Adrenal gland (tissue), 19 donors: Measurements from ENCODE around the gene SLC26A8. TPM values are rescaled to one million over a fixed set of nuclear protein-coding genes. Genes with fewer than 3 reads are reported as not detected.

ENCODE experiments used
- DNase-seq, 7 donors: peaks; one replicate each; pipeline ENCODE4 v3.0.0-alpha.2; 2019 to 2020
- H3K27ac ChIP-seq, 5 donors: fragments of 200-600 bp; sonication (generic) in 4 of 5; 1 replicate in 3 of 5; 2 replicates in 2 of 5; pipeline versions ENCODE4 v1.5.1 to v1.8.0; 2016 to 2020; ENCODE audit warnings: mild to moderate bottlenecking in 1 of 5
- H3K27me3 ChIP-seq: fragments of 200-600 bp; 2 replicates; pipeline ENCODE4 v1.8.0; 2021
- H3K36me3 ChIP-seq, 2 donors: fragments of 200-600 bp; replicated peaks in 1 of 2; 1 replicate in 1 of 2; 2 replicates in 1 of 2; pipeline versions ENCODE4 v1.5.1 to v1.8.0; 2018 to 2022
- H3K4me1 ChIP-seq, 2 donors: fragments of 200-600 bp; replicated peaks in 1 of 2; 1 replicate in 1 of 2; 2 replicates in 1 of 2; pipeline versions ENCODE4 v1.5.1 to v1.8.0; 2018 to 2021
- H3K4me3 ChIP-seq, 4 donors: fragments of 200-600 bp; sonication (generic) in 3 of 4; one replicate each; pipeline ENCODE4 v1.5.1; 2016 to 2018
- H3K9me3 ChIP-seq, 3 donors: fragments of 200-600 bp; sonication (generic) in 1 of 3; replicated peaks in 1 of 3; 1 replicate in 2 of 3; 2 replicates in 1 of 3; pipeline versions ENCODE4 v1.5.1 to v1.8.0; 2016 to 2021
- POLR2A ChIP-seq, 2 donors: fragments of 450-650 bp; IDR thresholded peaks; one replicate each; pipeline ENCODE4 v1.6.1; 2017; ENCODE audit warnings: antibody characterized with exemption in 2 of 2, mild to moderate bottlenecking in 2 of 2, moderate library complexity in 1 of 2
- WGBS, 4 donors: extraction: QIAGEN DNeasy Blood & Tissue Kit in 2 of 4; methylation state at CpG; one replicate each; pipeline versions ENCODE4 v1.1.5 to v1.1.7; 2013 to 2017; 5-methylcytosine and 5-hydroxymethylcytosine counted together
- intact Hi-C, 2 donors: fragments of 100-400 bp; cut with DNase I; formaldehyde crosslinking; loops; one replicate each; pipeline versions ENCODE4 v1.14.1 to v1.15.0; 2022 to 2023
- long read RNA-seq, 10 donors: library from polyadenylated mRNA in 3 of 10; unstranded in 2 of 10; stranded (forward) in 1 of 10; transcript quantifications; one replicate each; pipeline ENCODE4 v2.0.0 and lab custom pipeline, GENCODE V29; 2021 to 2026
- polyA plus RNA-seq, 3 donors: library from polyadenylated mRNA; stranded (reverse); fragments of 200-250 nt in 2 of 3; fragments of 350-450 nt in 1 of 3; fragmentation: Illumina TruSeq in 1 of 3; extraction: RNeasy Lipid Tissue Mini Kit (QIAGEN cat#74804) in 1 of 3; gene quantifications; one replicate each; pipeline ENCODE4 v1.2.3, GENCODE V29; 2013 to 2014
- total RNA-seq, 9 donors: library from RNA; depleted of rRNA in 4 of 9; stranded (reverse); fragments of >200 nt in 4 of 9; fragments of 120-200 nt in 1 of 9; fragmentation: NEBNext Ultra II Directional in 1 of 9; extraction: Animal tissue kit (Norgen Biotek cat#: 25700) in 1 of 9; gene quantifications; one replicate each; pipeline versions ENCODE4 v1.1.0 to v1.2.4, GENCODE V29; 2013 to 2023
- TF ChIP-seq, protein P1 (sequence below), 6 experiments: fragments of 450-650 bp in 4 of 6; fragments of 200-600 bp in 2 of 6; sonication (generic) in 1 of 6; IDR thresholded peaks; 1 replicate in 5 of 6; 2 replicates in 1 of 6; pipeline versions ENCODE4 v1.5.1 to v1.8.0; 2016 to 2021; ENCODE audit warnings: antibody characterized with exemption in 6 of 6, mild to moderate bottlenecking in 2 of 6, moderate library complexity in 1 of 6
- donor health status: healthy with polysubstance abuse.
- donor health status: Bipolar disorder and iron deficiency.
- donor health status: DM: yes; HTN: yes; CAD: no.
- donor health status: DM: no; HTN: no; CAD: no.
- donor health status: DM: no; HTN: no; CAD: no.
- donor health status: DM: yes; HTN: yes; CAD: no.

The SLC26A8 gene, protein sequence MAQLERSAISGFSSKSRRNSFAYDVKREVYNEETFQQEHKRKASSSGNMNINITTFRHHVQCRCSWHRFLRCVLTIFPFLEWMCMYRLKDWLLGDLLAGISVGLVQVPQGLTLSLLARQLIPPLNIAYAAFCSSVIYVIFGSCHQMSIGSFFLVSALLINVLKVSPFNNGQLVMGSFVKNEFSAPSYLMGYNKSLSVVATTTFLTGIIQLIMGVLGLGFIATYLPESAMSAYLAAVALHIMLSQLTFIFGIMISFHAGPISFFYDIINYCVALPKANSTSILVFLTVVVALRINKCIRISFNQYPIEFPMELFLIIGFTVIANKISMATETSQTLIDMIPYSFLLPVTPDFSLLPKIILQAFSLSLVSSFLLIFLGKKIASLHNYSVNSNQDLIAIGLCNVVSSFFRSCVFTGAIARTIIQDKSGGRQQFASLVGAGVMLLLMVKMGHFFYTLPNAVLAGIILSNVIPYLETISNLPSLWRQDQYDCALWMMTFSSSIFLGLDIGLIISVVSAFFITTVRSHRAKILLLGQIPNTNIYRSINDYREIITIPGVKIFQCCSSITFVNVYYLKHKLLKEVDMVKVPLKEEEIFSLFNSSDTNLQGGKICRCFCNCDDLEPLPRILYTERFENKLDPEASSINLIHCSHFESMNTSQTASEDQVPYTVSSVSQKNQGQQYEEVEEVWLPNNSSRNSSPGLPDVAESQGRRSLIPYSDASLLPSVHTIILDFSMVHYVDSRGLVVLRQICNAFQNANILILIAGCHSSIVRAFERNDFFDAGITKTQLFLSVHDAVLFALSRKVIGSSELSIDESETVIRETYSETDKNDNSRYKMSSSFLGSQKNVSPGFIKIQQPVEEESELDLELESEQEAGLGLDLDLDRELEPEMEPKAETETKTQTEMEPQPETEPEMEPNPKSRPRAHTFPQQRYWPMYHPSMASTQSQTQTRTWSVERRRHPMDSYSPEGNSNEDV
- total RNA-seq, result under 1 TPM in 4 of 9 donors, not detected in 5; 0.10 to 0.54 (median 0.14) TPM
- under 1 TPM; 0.09 to 0.20 (median 0.16) TPM for polyA plus RNA-seq
- long read RNA-seq, donor 1, result 0 reads
- long read RNA-seq, donor 2, result 0 reads
- long read RNA-seq, donor 3, result 0 reads
- long read RNA-seq, donor 4, result 0 reads
- long read RNA-seq, donor 5, partial matches to known transcripts, result 3 of 4 reads
- long read RNA-seq, donor 5, other reads (novel, unspliced or antisense), result 1 of 4 reads
- long read RNA-seq, donor 6, result 0 reads
- long read RNA-seq, donor 7, result 0 reads
- long read RNA-seq, donor 8, result 0 reads
- long read RNA-seq, donor 9, partial matches to known transcripts, result 0 of 6 reads
- long read RNA-seq, donor 9, other reads (novel, unspliced or antisense), result 6 of 6 reads
- long read RNA-seq, donor 10, result 0 reads

GRCh38 chr6:36023996-36024795 is at the start of gene SLC26A8:
SLC26A8 (minus strand) TSS chr6:36024641; CDS start chr6:36019707, 4,934 bp downstream.
- Histone ChIP-seq H3K27me3 (no peaks in the 10 kb centered on the region), H3K27ac (no peak within 1 kb of the TSS), H3K36me3 (no peaks in the 10 kb centered on the region), H3K4me1 (peaks cover 0 to 7% of the 10 kb centered on the region in 2 donors), H3K9me3 (no peaks in the 10 kb centered on the region), H3K4me3 (no peak within 1 kb of the TSS)
- intact Hi-C loops, result loop anchor here (10.0 kb wide), 2 partner anchors 171 to 181 kb away; partner anchors contain the start of gene BRPF3 (in 1 of the 2)
- TF ChIP-seq POLR2A (IDR thresholded peaks at IDR 0.05), result no peak
- TF ChIP-seq, protein P1, sequence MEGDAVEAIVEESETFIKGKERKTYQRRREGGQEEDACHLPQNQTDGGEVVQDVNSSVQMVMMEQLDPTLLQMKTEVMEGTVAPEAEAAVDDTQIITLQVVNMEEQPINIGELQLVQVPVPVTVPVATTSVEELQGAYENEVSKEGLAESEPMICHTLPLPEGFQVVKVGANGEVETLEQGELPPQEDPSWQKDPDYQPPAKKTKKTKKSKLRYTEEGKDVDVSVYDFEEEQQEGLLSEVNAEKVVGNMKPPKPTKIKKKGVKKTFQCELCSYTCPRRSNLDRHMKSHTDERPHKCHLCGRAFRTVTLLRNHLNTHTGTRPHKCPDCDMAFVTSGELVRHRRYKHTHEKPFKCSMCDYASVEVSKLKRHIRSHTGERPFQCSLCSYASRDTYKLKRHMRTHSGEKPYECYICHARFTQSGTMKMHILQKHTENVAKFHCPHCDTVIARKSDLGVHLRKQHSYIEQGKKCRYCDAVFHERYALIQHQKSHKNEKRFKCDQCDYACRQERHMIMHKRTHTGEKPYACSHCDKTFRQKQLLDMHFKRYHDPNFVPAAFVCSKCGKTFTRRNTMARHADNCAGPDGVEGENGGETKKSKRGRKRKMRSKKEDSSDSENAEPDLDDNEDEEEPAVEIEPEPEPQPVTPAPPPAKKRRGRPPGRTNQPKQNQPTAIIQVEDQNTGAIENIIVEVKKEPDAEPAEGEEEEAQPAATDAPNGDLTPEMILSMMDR (IDR thresholded peaks at IDR 0.05), result no peak
- WGBS, 4 donors, result 25 to 53% (median 29%) methylated on average over 16 to 44 of the region's 44 CpGs
- DNase-seq, result no peak

- no peaks in the 10 kb centered on the region for H3K27me3 ChIP-seq
- peaks cover 0 to 33% of the 10 kb centered on the region in 2 donors for H3K4me1 ChIP-seq
- H3K9me3 ChIP-seq, result no peaks in the 10 kb centered on the region
- H3K4me3 ChIP-seq, result no peak overlapping the region
- DNase-seq, result no peak
- no peak overlapping the region for H3K27ac ChIP-seq
- intact Hi-C loops, result no loop called here
- TF ChIP-seq POLR2A (IDR thresholded peaks at IDR 0.05), result no peak
- TF ChIP-seq, protein P1 (IDR thresholded peaks at IDR 0.05), result no peak
- H3K36me3 ChIP-seq, result peaks cover 0 to 9% of the 10 kb centered on the region in 2 donors
Measured at GRCh38 chr6:36073587-36073986, 49.1 kb upstream of the SLC26A8 start.

GRCh38 chr6:36072681-36073080 is 48.2 kb upstream of the SLC26A8 start:
- H3K36me3 ChIP-seq, result peaks cover 0 to 6% of the 10 kb centered on the region in 2 donors
- intact Hi-C loops, result no loop called here

More at GRCh38 chr6:36072681-36073080, 48.2 kb upstream of the SLC26A8 start:
- no peaks in the 10 kb centered on the region for H3K27me3 ChIP-seq
- no peaks in the 10 kb centered on the region for H3K9me3 ChIP-seq
- TF ChIP-seq POLR2A (IDR thresholded peaks at IDR 0.05), result no peak
- TF ChIP-seq, protein P1 (IDR thresholded peaks at IDR 0.05), result no peak
- no peak for DNase-seq
- no peak overlapping the region for H3K27ac ChIP-seq
- no peak overlapping the region for H3K4me3 ChIP-seq
- 85 to 92% (median 89%) methylated on average over 4 of the region's 4 CpGs for WGBS, 4 donors
- peaks cover 0 to 31% of the 10 kb centered on the region in 2 donors for H3K4me1 ChIP-seq
